HG03175 (cell line): ENCODE results near the gene NCOR1.
"Not testable (repeated sequence)": the region's sequence is repeated elsewhere in the genome, so short reads cannot be mapped to it uniquely, and the experiment has no call there.

ENCODE experiments used
- ATAC-seq: cut with Tn5 transposase; IDR thresholded peaks from one replicate; pipeline ENCODE4 v1.9.1; 2021; ENCODE audit warnings: mild to moderate bottlenecking, moderate library complexity; ENCODE audit not compliant: unreplicated experiment

NCOR1 gene

DNA sequence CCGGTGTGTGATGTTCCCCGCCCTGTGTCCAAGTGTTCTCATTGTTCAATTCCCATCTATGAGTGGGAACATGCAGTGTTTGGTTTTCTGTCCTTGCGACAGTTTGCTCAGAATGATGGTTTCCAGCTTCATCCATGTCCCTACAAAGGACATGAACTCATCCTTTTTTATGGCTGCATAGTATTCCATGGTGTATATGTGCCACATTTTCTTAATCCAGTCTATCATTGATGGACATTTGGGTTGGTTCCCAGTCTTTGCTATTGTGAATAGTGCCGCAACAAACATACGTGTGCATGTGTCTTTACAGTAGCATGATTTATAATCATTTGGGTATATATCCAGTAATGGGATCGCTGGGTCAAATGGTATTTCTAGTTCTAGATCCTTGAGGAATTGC lies 63.0 kb downstream of the NCOR1 start:
- ATAC-seq, result not testable (repeated sequence)

DNA sequence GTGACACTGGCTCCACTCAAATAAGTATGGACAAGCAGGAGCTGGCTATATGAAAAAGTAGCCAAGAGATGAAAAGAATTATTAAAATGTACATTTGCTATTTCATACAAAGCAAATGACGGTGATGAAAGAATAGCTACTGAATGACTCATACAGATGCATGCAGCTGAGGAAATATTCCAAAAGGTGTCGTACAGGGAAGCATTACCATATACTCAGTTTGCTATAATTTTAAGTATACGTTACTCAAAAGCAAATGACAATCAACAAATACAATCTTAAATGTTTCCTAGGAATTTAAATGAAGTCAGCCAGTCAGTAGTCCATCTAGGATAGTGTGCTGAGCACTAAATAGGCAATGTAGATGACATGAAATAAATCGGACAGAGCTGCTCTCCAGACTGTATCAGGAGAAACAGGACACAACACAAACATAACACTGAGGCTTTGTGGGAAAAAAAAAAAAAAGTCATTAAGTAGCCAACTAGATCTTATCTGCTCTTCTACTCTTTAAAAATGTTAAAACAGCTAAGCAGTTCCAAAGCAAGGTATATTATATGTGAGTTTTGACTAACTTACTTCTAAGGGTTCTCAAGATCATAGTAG lies 65.0 kb downstream of the NCOR1 start:
- no peak for ATAC-seq

DNA sequence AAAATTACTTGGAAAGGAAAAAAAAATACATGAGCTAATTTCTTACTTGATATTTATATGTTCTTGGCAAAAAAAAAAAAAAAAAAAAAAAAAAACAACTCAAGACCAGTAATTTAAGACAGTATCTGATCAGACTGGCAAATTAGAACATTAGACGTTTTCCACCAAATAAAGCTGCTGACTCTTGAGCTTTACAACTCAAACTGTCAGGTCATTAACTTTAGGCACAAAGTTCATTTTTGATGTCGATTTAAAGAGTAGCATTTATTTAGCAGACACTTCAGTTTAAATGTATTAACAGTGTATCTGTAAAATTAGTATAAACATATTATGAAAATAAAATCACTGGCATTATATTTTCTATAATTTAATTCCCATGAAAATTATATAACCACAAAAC lies 66.7 kb downstream of the NCOR1 start:
- no peak for ATAC-seq

DNA sequence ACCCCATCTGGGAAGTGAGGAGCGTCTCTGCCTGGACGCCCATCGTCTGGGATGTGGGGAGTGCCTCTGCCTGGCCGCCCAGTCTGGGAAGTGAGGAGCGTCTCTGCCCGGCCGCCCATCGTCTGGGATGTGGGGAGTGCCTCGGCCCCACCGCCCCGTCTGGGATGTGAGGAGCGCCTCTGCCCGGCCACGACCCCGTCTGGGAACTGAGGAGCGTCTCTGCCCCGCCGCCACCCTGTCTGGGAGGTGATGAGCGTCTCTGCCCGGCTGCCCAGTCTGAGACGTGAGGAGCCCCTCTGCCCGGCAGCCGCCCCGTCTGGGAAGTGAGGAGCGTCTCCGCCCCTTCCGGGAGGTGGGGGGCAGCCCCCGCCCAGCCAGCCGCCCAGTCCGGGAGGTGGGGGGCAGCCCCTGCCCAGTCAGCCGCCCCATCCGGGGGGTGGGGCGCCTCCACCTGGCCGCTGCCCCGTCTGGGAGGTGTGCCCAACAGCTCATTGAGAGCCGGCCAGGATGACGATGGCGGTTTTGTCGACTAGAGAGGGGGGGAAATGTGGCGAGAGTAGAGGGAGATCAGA lies 69.9 kb downstream of the NCOR1 start:
- ATAC-seq, result not testable (repeated sequence)

DNA sequence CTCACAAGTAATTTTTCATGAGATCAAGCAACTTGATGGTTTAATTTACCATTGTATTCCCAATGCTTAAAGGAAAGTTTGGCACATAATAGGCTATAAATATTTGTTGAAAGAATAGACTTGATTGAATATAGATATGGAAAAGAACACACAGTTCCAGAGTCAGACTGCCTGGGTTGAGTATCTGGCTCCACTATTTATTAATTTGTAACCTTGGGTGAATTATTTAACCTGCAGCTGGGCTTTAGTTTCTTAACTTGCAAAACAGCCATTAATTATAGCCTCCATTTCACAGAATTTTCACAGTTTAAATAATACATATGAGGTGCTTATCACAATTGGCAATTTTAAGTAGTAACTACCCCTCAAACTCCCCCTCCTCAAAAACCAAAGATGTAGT lies 73.6 kb downstream of the NCOR1 start:
- no peak for ATAC-seq

DNA sequence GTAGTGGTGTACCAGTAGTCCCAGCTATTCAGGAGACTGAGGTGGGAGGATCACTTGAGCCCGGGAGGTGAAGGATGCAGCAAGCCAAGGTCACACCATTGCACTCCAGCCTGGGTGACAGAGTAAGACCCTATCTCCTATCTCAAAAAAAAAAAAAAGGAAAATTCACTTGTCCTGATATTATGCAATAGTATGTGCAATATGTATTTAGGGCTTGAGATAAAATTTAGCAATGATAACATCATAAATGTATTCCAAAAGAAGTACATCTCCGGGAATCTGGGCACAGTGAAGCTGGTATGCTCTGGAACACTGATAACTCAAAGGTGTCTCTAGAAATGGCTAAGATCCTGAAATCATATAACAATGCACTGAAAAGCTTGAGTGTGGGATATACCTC lies 74.5 kb downstream of the NCOR1 start:
- no peak for ATAC-seq

DNA sequence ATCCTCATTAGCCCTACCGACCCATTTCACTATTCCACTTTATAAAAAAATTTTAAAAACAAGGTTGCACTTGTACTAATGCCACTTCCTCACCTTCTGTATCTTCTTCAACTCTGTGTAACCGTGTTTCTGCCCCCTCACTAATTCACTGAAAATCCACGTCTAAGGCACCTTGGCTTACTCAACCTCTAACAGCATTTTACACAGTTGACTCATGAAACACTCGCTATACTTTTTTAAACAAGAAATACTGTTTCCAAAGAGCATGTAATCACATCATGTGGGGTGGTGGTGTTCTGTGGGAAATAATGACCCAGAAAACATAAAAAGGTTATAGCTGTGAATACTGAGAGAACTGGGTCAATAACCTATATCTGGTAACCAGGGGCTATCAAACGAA lies 79.9 kb downstream of the NCOR1 start:
- no peak for ATAC-seq

DNA sequence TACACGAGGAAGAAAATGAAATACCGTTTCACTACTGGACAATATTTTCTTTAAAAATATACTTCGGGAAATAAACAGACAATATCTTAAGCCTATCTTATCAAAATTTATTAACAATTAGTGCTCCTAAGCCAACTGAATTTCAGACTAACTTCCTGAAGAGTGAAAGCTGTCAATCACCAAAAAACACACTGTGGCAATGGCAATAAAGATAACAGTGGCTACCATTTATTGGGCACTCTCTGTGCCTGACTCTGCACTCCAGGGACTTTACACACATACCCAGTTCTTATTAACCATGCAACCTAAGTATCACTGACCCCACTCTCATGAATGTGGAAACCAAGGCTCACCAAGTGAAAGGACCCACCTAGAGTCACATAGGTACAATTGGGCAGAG lies 83.7 kb downstream of the NCOR1 start:
- no peak for ATAC-seq

DNA sequence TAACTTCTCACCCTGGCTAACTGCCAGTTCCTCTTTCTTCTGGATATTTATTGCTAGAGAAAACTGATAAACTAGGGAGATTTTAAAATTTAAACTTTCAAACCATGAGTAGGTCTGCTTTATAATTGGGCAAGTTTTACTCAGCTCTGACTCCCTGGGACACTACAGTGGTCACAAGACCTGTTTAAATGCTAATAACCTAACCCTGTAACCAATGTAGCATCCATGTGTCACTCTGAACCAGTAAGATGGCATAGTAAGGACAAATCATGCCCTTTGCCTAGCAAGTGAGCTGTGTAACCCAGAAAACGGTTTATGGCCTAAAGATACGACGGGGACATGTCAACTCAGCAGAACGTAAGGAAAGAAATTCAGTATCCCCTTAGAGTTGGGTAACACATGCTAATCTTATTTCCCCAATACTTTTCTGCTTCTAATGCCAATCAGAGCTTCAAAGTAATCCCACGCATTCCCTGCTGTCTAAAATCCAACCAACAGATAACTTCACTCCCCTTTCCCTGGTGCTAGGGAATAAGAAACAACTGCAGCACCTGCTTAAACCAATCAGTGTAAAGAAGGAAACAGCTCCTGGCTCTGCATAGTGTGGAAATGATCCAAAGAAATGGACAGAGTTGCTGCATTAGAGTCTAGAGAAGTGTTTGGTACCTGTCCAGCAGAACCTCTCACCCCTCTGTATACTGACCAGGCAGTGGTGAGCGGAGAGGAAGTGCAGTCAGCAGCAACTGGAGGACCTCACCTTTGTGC lies 85.7 kb downstream of the NCOR1 start:
- ATAC-seq, result no peak

DNA sequence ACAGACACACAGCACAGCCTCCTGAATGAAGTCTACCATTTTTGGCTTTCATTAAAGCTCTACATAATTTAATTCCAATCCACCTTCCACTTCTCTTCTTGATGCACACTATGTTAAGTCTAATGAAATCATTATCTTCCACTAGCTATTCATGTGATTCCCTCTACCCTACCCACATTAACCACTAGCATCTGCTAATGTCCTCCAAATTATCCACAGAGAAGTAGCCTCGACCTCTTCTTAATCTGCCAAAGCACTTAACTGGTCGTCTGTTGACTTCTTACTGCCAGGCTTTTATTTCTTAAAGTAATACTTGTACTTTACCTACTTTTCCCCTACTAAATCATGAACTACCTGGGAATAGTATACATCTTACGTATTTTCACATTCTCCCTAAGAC lies 91.8 kb downstream of the NCOR1 start:
- no peak for ATAC-seq

DNA sequence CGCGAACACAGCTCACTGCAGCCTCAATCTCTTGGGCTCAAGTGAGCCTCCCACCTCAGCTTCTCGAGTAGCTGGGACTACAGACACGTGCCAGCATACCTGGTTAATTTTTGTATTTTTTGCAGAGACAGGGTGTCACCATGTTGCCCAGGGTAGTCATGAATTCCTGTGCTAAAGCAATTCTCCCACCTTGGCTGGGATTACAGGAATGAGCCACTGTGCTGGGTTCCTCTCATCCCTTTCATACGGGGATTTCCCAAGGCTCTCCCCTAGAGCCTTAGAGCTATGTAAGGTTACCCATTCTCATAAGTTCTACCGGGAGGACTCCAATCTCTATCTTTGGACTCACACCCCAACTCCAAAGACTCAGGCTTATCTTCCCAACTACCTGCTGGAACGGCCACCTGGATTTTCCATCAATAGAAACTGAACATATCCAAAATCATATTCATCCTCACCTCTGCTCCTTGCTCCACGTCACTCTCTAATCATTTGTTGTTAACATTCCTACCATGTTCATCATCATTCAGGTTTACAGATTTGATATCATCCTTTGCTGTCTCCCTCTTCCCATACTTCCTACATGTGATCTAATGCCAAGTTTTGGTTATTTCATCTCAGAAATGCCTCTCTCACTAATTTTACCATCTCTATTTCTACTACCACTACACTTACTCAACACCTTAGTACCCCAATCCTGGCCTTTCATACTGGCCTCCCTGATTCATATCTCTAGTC lies 92.5 kb downstream of the NCOR1 start:
- ATAC-seq, result no peak

DNA sequence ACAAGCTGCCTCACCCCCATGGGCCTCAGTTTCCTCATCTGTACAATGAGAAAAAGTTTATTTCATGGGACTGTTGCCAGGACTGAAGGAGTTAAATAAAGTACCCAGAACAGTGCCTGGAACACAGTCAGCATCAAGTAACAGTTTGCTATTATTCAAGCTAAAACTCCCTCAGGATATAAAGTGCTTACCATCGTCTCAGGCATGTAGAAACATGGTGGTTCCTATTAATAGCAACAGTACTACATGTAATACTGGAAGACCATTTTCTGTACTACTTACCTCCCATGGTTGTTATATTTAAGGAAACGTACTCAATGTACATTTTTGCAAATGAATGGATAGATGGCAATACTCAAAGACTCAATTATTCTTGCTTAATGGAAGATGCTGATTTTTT lies 93.4 kb downstream of the NCOR1 start:
- ATAC-seq, result no peak

DNA sequence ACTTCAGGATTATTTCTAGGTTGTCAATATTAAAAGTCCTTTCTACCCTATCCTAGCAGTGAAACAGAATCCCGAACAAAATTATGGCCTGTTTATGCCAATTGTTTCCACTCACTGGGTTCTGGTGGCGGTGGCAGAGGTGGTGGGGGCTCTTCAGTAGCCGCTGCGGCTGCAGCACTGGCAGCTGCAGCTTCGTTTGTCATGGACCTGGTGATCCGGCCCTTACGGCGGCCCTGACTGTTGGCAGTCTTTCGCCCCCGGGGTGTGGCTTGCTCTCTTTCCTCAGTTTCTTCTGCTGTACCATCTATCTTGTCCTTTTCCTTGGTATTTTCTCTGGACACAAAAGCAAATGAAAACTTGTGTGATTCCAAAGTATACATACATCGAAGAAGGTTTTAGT lies 94.4 kb downstream of the NCOR1 start:
- ATAC-seq, result no peak

DNA sequence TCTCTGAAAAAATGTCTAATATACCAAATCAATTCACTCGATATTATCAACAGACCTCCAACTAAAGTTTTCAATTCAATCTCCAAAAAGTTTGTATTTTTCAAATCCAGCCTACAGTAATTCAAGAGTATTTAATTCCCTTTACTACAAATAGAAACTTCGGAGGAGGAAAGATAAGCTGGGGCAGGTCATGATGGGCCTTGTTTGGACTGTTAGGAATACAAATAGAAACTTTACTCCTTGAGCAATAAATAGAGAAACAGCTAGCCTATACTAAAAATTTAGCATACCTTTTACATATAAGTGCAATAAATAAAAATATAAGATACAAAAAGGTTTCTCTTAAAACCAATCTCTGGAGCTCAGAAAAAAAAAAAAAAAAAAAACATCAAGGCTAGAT lies 98.2 kb downstream of the NCOR1 start:
- no peak for ATAC-seq

DNA sequence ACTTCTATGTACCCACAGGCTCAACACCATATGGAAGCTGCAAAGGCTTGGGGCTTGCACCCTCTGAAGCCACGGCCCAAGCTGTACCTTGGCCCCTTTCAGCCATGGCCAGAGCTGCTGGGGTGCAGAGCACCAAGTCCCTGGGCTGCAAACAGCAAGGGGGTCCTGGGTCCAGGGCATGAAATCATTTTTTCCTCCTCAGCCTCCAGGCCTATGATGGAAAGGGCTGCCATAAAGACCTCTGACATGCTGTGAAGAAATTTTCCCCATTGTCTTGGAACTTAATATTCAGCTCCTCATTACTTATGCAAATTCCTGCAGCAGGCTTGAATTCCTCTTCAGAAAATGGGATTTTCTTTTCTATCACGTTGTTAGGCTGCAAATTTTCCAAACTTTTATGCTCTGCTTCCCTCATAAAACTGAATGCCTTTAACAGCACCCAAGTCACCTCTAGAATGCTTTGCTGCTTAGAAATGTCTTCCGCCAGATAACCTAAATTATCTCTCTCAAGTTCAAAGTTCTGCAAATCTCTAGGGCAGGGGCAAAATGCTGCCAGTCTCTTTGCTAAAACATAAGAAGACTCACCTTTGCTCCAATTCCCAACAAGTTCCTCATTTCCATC lies 100.1 kb downstream of the NCOR1 start:
- not testable (repeated sequence) for ATAC-seq

DNA sequence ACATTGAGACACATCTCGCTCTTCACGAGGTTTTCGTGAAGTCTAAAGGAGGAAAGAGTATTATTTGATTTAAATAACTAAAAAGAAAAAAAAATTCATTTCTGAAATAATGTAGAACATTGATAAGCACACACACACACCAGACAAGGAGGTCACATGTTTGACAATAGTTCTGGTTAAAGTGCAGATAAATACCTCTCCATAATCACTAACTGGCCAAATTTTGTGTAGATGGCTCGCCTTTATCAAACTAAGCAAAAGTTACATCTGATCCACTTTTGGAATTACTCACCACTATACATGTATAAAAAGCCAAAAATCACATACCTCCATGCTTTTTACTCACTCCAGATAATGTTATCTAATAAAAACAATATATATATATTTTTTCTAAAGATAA lies 106.5 kb downstream of the NCOR1 start:
- ATAC-seq, result no peak

DNA sequence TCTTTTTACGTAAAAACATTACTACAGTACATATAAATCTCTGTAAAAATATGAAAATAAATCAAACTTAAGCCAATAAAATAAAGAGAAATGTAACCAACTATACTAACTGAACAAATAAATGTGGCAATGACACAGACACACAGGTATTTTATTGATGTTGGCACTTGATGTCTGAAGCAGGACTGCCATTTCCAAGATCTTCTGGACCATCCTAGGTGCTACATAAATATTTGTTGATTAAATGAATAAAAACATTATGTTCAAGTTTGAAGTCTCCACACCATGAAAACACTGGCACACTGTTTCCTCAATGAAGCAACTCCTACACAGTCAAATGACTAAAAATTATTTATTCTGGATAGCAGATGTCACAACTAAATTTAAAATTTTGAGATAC lies 106.9 kb downstream of the NCOR1 start:
- ATAC-seq, result no peak

DNA sequence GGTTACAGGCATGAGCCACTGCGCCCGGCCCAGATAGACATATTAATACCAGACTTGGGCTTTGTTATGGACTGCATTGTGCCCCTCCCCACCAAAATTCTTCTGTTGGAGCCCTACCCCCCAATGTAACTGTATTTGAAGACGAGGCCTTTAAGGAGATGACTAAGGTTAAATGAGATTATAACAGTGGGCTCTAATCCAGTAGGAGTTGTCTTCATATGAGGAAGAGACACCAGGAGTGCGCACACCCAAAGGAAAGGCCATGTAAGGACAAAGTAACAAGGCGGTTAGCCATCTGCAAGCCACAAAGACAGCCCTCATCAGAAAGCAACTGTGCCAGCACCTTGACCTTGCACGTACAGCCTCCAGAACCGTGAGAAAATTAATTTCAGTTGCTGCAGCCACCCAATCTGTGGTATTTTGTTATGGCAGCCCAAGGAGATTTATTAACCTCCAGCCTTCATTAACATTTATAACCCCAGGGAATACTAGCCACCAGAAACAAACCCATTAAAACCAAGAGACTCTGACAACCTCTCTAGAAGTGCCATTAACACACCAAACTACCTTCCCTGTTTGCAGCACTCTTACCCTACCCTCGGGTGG lies 108.1 kb downstream of the NCOR1 start:
- ATAC-seq, result no peak

DNA sequence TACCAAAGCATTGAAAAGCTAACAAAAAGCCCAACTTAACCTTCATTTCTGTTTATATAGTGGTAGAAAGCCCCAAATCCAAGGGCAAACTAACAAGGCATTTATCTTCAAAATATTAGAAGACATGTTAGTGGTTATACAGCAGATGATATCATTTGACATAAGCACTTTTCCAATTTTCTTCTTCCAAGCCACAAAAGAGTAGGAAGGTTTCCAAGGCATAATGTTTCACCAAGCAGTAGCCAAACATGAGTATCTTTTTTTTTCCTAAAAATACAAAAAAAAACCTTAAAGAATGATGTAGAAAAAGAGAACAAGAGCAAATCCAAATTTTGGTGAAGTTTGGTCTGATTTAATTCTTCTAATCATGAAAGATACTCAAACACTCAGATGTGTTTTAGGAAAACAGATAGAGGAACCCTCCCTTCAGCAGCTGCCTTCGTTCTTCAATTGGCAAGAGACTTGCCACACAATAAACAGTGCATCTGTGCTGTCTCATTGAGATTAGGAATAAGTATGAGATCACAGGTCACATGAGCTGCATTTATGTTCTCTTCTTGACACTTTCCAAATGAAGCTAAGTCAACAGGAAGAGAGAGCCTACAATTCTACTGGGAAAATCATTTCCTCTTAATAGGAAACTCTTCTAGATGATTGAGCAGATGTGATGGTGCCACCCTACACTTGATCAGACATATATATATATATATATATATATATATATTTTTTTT lies 109.0 kb downstream of the NCOR1 start:
- ATAC-seq, result no peak

DNA sequence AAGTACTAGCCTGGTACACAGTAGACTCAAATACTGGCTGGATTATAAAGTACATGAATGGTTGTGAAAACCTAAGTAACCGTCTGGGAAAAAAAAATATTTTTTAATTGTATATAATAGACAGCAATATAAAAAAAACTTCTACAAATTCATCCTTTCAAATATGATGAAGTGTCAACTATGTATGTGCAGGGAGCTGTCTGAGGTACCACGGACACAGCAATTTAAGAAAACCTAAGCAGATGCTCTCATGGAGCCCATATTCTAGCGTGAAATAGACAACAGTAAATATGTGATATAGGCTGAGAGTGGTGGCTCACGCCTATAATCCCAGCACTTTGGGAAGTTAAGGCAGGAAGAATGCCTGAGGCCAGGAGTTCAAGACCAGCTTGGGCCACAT lies 111.1 kb downstream of the NCOR1 start:
- ATAC-seq, result no peak
